Mononuclear cell (primary cell): ENCODE results near the gene RASGRF1. TPM values are rescaled to one million over a fixed set of nuclear protein-coding genes. Genes with fewer than 3 reads are reported as not detected.

Source experiments
- H3K27me3 ChIP-seq: 2 replicates; pipeline ENCODE4 v1.6.0; 2011; ENCODE audit warnings: low read length, control low read depth; ENCODE audit not compliant: insufficient read depth
- H3K4me1 ChIP-seq: 2 replicates; pipeline ENCODE4 v1.5.1; 2011; ENCODE audit warnings: mild to moderate bottlenecking, low read length, control low read depth; ENCODE audit not compliant: insufficient read depth
- H3K4me3 ChIP-seq: 2 replicates; pipeline ENCODE4 v1.5.1; 2011; ENCODE audit warnings: mild to moderate bottlenecking, low read length, moderate library complexity
- H3K9me3 ChIP-seq: 2 replicates; pipeline ENCODE4 v1.5.1; 2011; ENCODE audit warnings: low read depth, mild to moderate bottlenecking, control low read depth, low read length
- total RNA-seq: library from RNA; depleted of rRNA; stranded (reverse); fragments of >200 nt; gene quantifications from one replicate; pipeline ENCODE4 v1.2.3, GENCODE V29; 2012

Gene RASGRF1
- total RNA-seq, 1 donor = not detected

DNA sequence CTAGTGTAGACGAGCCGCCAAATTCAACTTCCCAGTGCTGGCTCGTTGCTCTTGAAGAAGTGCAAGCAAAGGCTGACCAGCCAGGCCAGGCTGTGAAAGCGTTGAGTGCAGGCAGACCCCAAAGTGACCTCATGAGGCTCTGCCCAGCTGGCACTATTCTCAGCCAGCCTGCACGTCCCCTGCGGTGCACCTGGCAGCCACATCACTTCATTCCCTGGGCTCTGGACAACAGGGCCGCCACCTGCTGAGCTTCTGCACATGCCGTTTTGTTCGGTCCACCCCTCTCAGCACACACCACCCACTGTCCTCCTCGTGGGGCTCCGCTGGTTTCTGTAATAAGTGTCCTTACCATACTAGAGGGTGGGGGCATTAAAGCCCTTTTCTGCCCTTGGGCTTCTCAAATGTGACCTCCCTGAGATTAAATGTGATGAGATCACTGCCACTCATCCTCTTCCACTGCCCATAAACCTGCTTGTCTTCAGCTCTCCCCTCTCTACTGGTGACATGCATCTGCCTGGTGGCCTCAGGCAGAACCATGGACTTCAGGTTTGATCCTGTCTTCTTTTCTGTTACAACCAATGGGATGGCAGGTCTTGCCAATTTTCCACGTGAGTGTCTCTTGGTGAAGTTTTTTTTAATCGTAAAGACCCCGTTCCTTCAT lies 6.1 kb downstream of the RASGRF1 start:
- Histone ChIP-seq H3K4me3 (no peak overlapping the region), H3K4me1 (no peaks in the 10 kb centered on the region)

DNA sequence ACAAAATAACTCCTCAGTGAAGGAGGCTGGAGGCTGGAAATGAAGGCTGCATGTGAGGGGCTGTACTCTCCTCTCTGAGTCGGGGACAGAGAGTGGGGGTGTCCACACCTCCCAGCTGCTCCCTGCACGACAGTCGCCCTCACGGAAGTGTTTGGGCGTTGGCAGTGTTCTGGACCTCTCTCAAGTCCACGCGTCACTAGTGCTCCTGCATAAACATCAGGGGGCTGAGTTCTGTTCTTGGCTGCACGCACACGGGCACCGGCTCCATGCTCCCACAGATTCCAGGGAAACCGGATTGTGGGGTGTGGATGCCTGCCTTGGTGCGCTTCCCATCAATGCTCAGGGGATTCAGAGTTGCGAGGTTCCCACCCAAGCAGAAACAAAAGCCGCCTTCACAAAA lies 7.4 kb downstream of the RASGRF1 start:
- Histone ChIP-seq H3K9me3 (no peaks in the 10 kb centered on the region), H3K27me3 (peaks cover 13% of the 10 kb centered on the region)

More for the DNA sequence above, 6.1 kb downstream of the RASGRF1 start:
- Histone ChIP-seq H3K9me3 (no peaks in the 10 kb centered on the region), H3K27me3 (peaks cover 24% of the 10 kb centered on the region)

DNA sequence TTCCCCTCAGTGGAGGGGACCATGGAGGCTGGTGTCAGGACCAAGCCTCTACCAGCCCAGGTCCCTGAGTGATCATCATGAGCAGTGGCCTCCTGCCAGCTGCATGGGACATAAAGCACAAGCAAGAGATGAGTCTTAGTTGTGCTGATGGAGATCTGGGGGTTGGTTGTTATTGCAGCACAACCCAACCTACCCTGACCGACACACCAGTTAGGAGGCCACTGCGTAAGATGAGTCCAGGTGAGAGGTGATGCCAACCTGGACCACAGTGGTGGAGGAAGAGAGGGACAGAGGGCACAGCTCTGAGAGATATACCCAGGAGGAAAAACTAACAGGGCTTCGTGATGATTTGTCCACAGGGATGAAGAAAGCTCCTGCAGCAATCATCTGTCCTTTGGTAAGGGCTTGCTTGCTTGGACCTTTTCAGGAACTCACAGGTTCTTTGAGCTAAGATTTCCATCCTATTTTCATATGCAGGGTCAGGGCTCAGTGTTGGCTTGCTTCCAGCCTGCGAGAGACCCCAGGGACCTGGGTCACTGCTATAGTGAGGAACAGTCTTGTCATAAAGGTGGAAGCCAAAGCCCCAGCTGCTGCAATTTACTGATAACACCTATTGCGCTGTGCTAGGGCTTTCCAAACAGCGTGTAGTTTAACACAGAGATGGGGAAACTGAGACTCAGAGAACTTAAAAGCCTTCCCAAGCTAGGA lies 8.1 kb downstream of the RASGRF1 start:
- Histone ChIP-seq H3K27me3 (peaks cover 7% of the 10 kb centered on the region), H3K4me3 (no peak overlapping the region), H3K4me1 (no peaks in the 10 kb centered on the region), H3K9me3 (no peaks in the 10 kb centered on the region)

More for the DNA sequence above, 7.4 kb downstream of the RASGRF1 start:
- Histone ChIP-seq H3K4me3 (no peak overlapping the region), H3K4me1 (no peaks in the 10 kb centered on the region)

DNA sequence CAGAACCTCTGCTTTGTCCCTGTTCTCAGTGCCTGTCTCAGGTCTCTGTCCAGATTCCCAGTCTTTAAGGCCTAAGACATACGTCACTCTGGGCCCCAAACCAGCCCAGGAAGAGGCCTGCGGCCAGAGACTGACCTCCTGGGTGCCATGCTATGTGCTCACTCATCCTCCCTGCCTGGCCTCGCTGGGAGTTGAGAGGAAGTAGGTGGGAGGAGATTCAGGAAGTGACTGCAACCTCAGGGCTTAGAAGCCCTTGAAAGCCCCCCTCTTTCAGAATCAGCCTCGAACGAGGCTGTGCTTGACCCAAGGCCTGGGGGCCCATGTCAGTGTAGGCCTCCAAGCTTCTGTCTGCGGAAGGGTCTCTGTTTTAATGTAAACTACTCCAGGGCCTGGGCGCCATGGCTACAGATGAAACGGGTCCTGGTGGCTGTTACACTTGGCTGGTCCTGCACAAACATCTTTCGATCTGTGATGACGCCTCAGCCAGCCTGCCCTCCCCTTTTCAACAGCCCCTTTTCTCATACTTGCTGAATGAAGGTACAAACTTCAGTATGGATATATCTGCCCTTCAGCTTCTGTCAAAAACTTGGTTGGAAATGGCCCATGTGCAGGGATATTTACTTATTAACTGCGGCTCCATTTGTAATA lies 11.7 kb downstream of the RASGRF1 start:
- Histone ChIP-seq H3K4me1 (no peaks in the 10 kb centered on the region), H3K9me3 (no peaks in the 10 kb centered on the region), H3K27me3 (no peaks in the 10 kb centered on the region), H3K4me3 (no peak overlapping the region)

DNA sequence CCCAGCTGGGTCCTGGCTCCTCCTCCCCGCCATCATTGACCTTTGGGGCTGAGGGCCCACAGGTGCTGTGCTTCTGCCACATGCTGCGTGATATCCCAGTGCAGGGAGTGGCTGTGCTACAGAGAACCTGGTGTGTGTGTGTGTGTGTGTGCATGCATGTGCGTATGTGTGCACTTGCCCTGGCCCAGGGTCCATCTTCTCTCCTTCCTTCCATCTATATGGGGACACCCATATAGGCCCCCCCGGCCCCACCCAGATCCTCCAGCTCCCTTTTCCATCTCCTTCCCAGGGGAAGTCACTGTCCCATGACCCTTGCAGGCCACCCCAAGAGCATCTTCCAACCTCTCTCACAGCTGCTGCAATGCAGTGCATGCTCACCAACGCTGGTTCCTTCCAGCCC lies 12.6 kb downstream of the RASGRF1 start:
- H3K4me1 ChIP-seq = no peaks in the 10 kb centered on the region
- H3K27me3 ChIP-seq = no peaks in the 10 kb centered on the region
- no peaks in the 10 kb centered on the region for H3K9me3 ChIP-seq
- no peak overlapping the region for H3K4me3 ChIP-seq

DNA sequence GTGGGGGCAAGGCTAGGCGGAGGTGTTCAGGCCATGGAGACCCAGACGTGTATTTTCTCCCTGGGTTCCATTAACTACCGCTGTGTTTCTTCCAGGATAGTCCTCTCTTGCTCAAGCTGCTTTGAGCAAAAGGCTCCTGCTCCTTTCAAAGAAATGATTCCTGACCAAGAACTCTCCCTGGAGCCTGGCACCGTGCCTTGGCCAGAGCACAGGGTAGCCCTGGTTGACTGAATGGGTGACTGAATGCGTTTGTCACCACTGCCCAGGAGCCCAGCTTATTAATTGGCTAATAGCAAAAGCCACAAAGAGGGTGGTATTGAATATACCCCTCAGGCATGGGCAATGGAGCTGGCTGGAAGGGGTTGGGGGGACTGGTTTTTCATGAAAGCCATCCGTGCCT lies 13.9 kb downstream of the RASGRF1 start:
- Histone ChIP-seq H3K27me3 (no peaks in the 10 kb centered on the region), H3K9me3 (no peaks in the 10 kb centered on the region), H3K4me3 (no peak overlapping the region), H3K4me1 (no peaks in the 10 kb centered on the region)

DNA sequence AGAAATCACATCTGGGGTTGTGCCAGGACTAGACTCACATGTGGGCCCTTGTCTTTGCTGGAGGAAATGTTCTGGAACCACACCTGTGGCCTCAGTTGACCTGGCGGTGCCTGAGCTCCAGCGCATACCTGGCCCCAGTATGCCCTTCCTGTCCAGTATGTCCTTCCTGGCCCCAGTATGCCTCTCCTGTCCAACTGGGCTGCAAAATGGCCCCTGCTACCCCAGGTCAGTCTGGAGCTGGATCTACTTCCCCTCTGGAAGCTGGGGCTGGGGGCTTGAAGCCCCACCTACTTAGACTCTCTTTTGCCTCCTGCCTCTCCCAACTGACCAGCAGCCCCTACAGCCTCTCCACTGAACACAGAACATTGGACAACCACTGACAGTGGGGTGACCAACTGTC lies 15.3 kb downstream of the RASGRF1 start:
- Histone ChIP-seq H3K27me3 (no peaks in the 10 kb centered on the region), H3K4me1 (no peaks in the 10 kb centered on the region), H3K4me3 (no peak overlapping the region), H3K9me3 (no peaks in the 10 kb centered on the region)

DNA sequence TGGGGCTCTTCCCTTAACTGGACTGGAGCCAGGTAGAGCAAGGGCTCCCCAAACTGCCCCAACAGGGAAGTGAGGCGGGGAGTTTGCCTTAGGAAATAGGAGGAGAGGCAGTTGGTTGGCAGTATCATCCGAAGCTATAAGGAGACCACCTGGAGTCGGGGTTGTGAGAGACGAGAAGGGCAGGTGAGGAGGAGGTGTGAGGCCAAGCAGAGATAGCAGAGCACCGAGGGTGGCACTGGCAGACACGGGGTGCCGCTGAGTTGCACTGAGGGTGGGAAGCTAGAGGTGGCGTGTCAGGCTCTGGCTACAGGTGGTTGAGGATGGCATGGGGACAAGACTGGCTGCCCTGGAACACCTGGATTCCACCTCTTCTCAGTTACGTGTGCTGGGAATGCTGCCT lies 17.2 kb downstream of the RASGRF1 start:
- Histone ChIP-seq H3K9me3 (no peaks in the 10 kb centered on the region), H3K4me3 (no peak overlapping the region), H3K27me3 (no peaks in the 10 kb centered on the region), H3K4me1 (no peaks in the 10 kb centered on the region)

DNA sequence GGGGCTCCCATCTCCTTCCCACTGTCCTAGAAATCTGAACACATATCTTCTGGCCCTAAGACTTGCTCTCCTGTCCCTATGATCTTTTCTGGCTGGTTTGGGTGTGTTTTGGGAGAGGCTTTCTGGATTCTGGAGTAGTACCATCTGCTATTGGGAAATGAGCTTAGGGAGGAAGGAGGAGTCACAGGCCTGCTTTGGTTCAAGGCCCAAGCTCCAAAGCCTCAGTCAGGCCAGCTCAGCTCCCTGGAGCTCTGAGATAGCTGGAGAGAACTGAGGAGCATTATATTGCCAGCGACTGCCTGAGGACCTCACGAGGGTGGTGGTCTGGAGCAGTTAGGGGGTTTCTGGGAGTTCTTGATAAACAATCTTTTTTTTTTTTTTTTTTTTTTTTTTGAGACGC lies 18.7 kb downstream of the RASGRF1 start:
- Histone ChIP-seq H3K4me3 (no peak overlapping the region), H3K27me3 (no peaks in the 10 kb centered on the region), H3K4me1 (no peaks in the 10 kb centered on the region), H3K9me3 (no peaks in the 10 kb centered on the region)

DNA sequence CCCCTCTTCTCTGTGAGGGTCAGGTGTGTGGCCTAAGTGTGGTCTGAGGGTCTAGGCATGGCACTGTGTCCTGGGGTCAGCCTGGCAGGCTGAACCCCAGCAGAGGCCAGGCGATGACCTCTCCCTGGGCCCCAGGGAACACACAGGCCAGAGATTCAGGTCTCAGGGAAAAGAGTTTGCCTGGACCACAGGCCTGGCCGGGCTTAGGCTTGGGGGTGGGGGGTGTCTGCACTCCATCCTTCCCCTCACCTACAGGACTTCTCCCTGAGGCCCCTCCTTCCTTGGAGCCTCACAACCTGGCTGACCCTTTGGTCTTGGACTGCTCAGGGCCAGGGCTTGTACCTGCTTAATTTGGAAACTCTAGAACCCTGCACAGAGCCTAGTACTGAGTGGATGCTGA lies 21.8 kb downstream of the RASGRF1 start:
- H3K4me1 ChIP-seq = no peaks in the 10 kb centered on the region

DNA sequence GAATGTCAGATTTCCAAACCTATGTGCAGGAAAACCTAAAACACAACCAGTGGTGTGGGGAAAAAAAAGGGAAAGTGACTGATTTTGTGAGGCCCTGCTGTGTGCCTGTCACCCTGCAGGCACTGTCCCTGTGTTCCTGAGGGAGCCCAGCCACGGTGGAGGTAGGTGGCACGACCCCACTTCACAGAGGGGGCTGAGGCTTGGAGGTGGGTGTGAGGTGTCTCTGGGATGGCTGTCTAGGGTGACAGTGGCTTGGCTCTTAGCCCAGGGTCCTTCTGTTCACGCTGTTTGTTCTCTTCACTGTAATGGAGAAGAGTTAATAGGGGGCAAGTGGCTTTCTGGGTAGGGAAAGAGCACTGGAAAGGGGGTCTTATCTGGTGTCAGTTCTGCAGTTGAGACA lies 22.6 kb downstream of the RASGRF1 start:
- Histone ChIP-seq H3K4me1 (no peaks in the 10 kb centered on the region), H3K27me3 (no peaks in the 10 kb centered on the region), H3K4me3 (no peak overlapping the region), H3K9me3 (no peaks in the 10 kb centered on the region)

More for the DNA sequence above, 21.8 kb downstream of the RASGRF1 start:
- Histone ChIP-seq H3K27me3 (no peaks in the 10 kb centered on the region), H3K4me3 (no peak overlapping the region), H3K9me3 (no peaks in the 10 kb centered on the region)

DNA sequence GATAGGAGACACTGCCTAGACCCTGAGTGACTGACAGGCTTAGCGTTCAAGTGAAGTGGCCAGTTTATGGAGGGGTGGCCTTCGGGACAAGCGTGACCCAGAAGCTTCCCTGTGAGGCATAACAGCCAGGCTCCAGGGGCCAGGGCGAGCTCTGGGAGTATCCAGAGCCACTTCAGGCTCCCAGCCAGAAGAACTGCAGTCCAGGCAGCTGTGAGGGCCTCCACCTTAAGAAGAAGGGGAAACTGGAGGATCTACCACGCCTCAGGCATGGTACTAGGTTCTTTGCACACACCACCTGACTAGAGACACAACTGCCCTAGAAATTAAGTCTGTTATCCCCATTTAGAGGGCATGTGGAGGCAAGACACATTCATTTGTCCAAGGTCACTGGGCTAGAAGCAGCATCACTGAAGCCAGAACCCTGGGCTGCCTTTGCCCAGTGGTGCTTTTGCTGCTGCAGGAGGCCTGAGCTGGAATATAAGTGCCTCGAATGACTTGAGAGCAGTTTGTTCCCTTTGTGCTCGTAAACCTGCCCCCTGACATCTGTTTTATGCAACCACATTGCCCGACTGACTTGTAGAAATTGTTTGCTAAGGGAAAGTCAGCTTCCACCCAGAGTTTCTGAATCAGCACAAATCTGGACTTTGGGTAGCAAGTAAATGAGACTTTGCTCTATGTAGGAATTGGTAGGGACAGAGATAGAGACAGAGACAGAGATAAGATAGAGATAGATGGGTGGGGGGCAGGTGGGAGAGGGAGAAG lies 23.3 kb downstream of the RASGRF1 start:
- Histone ChIP-seq H3K4me3 (no peak overlapping the region), H3K9me3 (no peaks in the 10 kb centered on the region), H3K27me3 (no peaks in the 10 kb centered on the region), H3K4me1 (no peaks in the 10 kb centered on the region)

DNA sequence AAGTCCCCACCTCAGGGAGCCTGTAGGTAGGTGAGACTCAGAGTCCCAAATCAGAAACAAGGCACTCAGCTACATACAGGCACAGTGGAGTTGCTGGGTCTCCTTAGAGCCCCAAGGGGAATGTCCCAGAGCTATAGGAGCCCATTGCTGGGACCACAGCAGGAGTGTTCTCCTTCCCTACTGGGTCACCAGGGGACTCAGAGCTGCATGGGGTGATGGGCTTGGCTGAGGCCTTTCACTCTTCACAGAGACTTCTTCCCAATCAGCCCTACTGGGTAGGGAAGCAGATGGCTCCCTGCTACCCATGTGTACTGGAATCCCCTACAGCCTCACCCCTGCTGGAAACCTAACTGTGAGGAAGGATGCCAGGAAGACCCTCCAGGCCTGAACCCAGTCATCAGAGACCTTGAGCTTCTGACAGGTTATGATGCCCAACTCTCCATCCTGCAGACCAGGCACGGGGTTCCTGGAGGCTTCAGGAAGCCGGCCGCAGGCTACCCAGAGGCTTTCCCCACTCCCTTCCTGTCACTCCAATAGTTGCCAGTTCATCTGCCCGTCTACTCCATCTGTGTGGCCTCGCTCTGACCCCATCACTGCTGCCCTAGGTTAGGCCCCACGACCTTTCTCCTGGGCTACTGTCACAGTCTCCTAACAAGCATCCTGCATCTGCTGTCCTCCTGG lies 24.0 kb downstream of the RASGRF1 start:
- Histone ChIP-seq H3K4me1 (no peaks in the 10 kb centered on the region), H3K27me3 (no peaks in the 10 kb centered on the region), H3K9me3 (no peaks in the 10 kb centered on the region), H3K4me3 (no peak overlapping the region)

DNA sequence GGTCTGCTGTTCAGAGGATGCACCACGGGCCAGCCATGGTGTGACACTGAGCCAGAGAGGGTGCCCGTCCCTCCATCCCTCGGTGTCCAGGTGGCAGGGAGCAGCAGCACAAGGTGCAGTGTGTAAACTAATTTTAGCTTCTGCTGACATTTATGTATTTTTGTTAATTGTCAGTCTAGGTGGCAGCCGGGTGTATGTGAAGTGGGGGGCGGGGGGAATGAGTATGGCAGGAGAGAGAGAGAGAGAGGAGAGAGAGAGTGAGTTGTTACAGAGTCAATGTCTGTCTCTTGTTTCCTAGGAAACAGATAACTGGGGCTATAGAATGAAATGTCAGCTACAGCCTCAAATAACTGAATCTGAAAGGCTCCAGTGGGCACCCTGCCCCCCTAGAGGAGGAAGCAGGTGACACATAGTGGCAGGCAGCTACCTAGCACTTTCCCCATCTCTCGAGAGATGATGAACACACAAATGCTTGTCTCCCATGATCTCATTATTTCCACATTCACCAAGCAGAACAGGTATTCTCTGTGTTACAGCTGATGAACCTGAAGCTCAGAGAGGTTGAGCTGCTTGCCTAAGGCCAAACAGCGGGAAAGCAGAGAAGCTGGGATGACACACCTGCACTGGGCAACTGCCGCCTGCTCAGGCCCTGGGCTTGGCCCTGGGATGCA lies 24.7 kb downstream of the RASGRF1 start:
- H3K4me3 ChIP-seq = no peak overlapping the region
- H3K4me1 ChIP-seq = no peaks in the 10 kb centered on the region
- no peaks in the 10 kb centered on the region for H3K27me3 ChIP-seq
- no peaks in the 10 kb centered on the region for H3K9me3 ChIP-seq
